HCT116 (cell line): Measurements from ENCODE around the gene MBOAT1. TPM values are rescaled to one million over a fixed set of nuclear protein-coding genes. Genes with fewer than 3 reads are reported as not detected.

Source experiments
- ATAC-seq: fragments of 200-7000 bp; cut with Tn5 transposase; 2 replicates; pipeline ENCODE4 v1.9.1; 2020; ENCODE audit warnings: mild to moderate bottlenecking, moderate library complexity
- BruUV-seq: library from RNA; stranded (reverse); fragments of 400-500 nt; replicated peaks from 2 replicates; lab custom pipeline; 2021; lab: Mats Ljungman, UMichigan
- CTCF ChIA-PET: fragments of 300-600 bp; sonication (Branson Sonifier 250); formaldehyde crosslinking; loops from one replicate; lab custom pipeline; 2021; ENCODE audit warnings: antibody characterized with exemption; lab: Charles Lee
- POLR2A ChIA-PET: fragments of 300-600, 350-600 bp; sonication (Branson Sonifier 250); formaldehyde crosslinking; loops from one replicate; lab custom pipeline; 2021; ENCODE audit warnings: antibody characterized with exemption; lab: Charles Lee
- RAD21 ChIA-PET, 2 experiments: fragments of 300-600 bp; sonication (Branson Sonifier 250); formaldehyde crosslinking; loops; one replicate each; lab custom pipeline; 2023; ENCODE audit warnings: low total read pairs in 2 of 2; ENCODE audit not compliant: uncharacterized antibody in 2 of 2, unreplicated experiment in 2 of 2, low non-redundant PET in 1 of 2; lab: Charles Lee
- DNase-seq: peaks from one replicate; pipeline ENCODE4 v3.0.0-alpha.2; 2010; ENCODE audit warnings: low read depth, low spot score
- H2AFZ ChIP-seq: fragments of 200-600 bp; shearing (Covaris generic), sonication (generic); 2 replicates; pipeline ENCODE4 v1.6.1; 2017; ENCODE audit warnings: low read depth, mixed run types, mixed read lengths, antibody characterized with exemption, low read length; ENCODE audit not compliant: poor library complexity, severe bottlenecking
- H3K27ac ChIP-seq: 2 replicates; pipeline ENCODE4 v1.5.1; 2012; ENCODE audit warnings: low read depth, low read length
- H3K27me3 ChIP-seq: fragments of 200-600 bp; sonication (generic); 2 replicates; pipeline ENCODE4 v1.6.1; 2016; ENCODE audit warnings: mixed run types, low read length, mixed read lengths; ENCODE audit not compliant: insufficient read depth
- H3K36me3 ChIP-seq, 2 experiments: fragments of 200-500 bp in 1 of 2; fragments of 200-600 bp in 1 of 2; sonication (Bioruptor generic) in 1 of 2; sonication (generic) in 1 of 2; 2 replicates each; pipeline versions ENCODE4 v1.5.1 to v1.6.1; 2014 to 2016; ENCODE audit warnings: low read length in 2 of 2, inconsistent platforms in 1 of 2, mixed read lengths in 1 of 2, mixed run types in 1 of 2; ENCODE audit not compliant: insufficient read depth in 2 of 2, control insufficient read depth in 1 of 2
- H3K4me1 ChIP-seq, 2 experiments: fragments of 200-600 bp in 1 of 2; sonication (generic) in 1 of 2; 2 replicates each; pipeline versions ENCODE4 v1.5.1 to v1.6.1; 2012 to 2017; ENCODE audit warnings: low read length in 2 of 2, inconsistent platforms in 1 of 2, mild to moderate bottlenecking in 1 of 2, mixed read lengths in 1 of 2, mixed run types in 1 of 2, moderate library complexity in 1 of 2; ENCODE audit not compliant: insufficient read depth in 2 of 2, control insufficient read depth in 1 of 2
- H3K4me2 ChIP-seq: fragments of 200-600 bp; sonication (generic); 2 replicates; pipeline ENCODE4 v1.6.1; 2017; ENCODE audit warnings: mixed run types, low read length, mixed read lengths
- H3K4me3 ChIP-seq, 2 experiments: fragments of 200-600 bp in 1 of 2; sonication (generic) in 1 of 2; replicated peaks in 1 of 2; 2 replicates each; pipeline ENCODE4 v1.5.1; 2011 to 2016; ENCODE audit warnings: low read length in 2 of 2, control low read depth in 1 of 2, low read depth in 1 of 2, mild to moderate bottlenecking in 1 of 2, mixed read lengths in 1 of 2, mixed run types in 1 of 2
- H3K79me2 ChIP-seq: fragments of 200-600 bp; sonication (generic); 2 replicates; pipeline ENCODE4 v1.6.1; 2017; ENCODE audit warnings: mild to moderate bottlenecking, mixed run types, low read length, moderate library complexity, mixed read lengths; ENCODE audit not compliant: insufficient read depth
- H3K9ac ChIP-seq: fragments of 200-600 bp; sonication (generic); 2 replicates; pipeline ENCODE4 v1.6.1; 2016; ENCODE audit warnings: low read length, mixed read lengths
- H3K9me2 ChIP-seq: fragments of 200-600 bp; sonication (generic), shearing (Covaris generic); 2 replicates; pipeline ENCODE4 v1.6.1; 2017; ENCODE audit warnings: mixed run types, mild to moderate bottlenecking, moderate library complexity; ENCODE audit not compliant: insufficient read depth
- H3K9me3 ChIP-seq, 2 experiments: fragments of 200-500 bp in 1 of 2; fragments of 200-600 bp in 1 of 2; sonication (Bioruptor generic) in 1 of 2; sonication (generic) in 1 of 2; 2 replicates each; pipeline ENCODE4 v1.6.1; 2014 to 2017; ENCODE audit warnings: low read length in 2 of 2, mixed read lengths in 2 of 2, inconsistent platforms in 1 of 2, low read depth in 1 of 2, mild to moderate bottlenecking in 1 of 2, mixed run types in 1 of 2, moderate library complexity in 1 of 2; ENCODE audit not compliant: control insufficient read depth in 1 of 2, insufficient read depth in 1 of 2
- H4K20me1 ChIP-seq: fragments of 200-600 bp; sonication (generic), shearing (Covaris generic); 2 replicates; pipeline ENCODE4 v1.6.1; 2017; ENCODE audit warnings: mixed run types, mild to moderate bottlenecking, moderate library complexity; ENCODE audit not compliant: insufficient read depth
- EGR1 ChIP-seq: IDR thresholded peaks from 2 replicates; pipeline ENCODE4 v1.6.1; 2012; ENCODE audit warnings: low read depth
- EZH2 ChIP-seq: fragments of 200-600 bp; sonication (generic); IDR thresholded peaks from 2 replicates; pipeline ENCODE4 v1.6.1; 2017; ENCODE audit warnings: antibody characterized with exemption, mixed run types
- EZH2phosphoT487 ChIP-seq: fragments of 200-600 bp; IDR thresholded peaks from 2 replicates; pipeline ENCODE4 v1.6.1; 2018; ENCODE audit warnings: antibody characterized with exemption, borderline replicate concordance
- JUND ChIP-seq: IDR thresholded peaks from 2 replicates; pipeline ENCODE4 v1.6.1; 2012
- MAX ChIP-seq: IDR thresholded peaks from 2 replicates; pipeline ENCODE4 v1.6.1; 2012
- SIN3A ChIP-seq: IDR thresholded peaks from 2 replicates; pipeline ENCODE4 v1.6.1; 2012; ENCODE audit warnings: low read depth
- SRF ChIP-seq: IDR thresholded peaks from 2 replicates; pipeline ENCODE4 v1.6.1; 2012; ENCODE audit warnings: low read depth
- ZBTB33 ChIP-seq: IDR thresholded peaks from 2 replicates; pipeline ENCODE4 v1.6.1; 2011; ENCODE audit warnings: mild to moderate bottlenecking, low read length, moderate library complexity; ENCODE audit not compliant: insufficient replicate concordance; ENCODE audit errors: extremely low read depth
- intact Hi-C: fragments of 100-400 bp; cut with micrococcal nuclease; formaldehyde crosslinking; loops from 2 replicates; pipeline ENCODE4 v1.10.0; 2022
- total RNA-seq: library from RNA; stranded (reverse); gene quantifications from one replicate; pipeline ENCODE4 v1.2.1, GENCODE V29; 2021; ENCODE audit not compliant: unreplicated experiment
- TF ChIP-seq, protein P1 (sequence below): IDR thresholded peaks from 2 replicates; pipeline ENCODE4 v1.6.1; 2012

MBOAT1 gene
- total RNA-seq, 1 experiment from 2014 or later: 11.7 TPM

DNA sequence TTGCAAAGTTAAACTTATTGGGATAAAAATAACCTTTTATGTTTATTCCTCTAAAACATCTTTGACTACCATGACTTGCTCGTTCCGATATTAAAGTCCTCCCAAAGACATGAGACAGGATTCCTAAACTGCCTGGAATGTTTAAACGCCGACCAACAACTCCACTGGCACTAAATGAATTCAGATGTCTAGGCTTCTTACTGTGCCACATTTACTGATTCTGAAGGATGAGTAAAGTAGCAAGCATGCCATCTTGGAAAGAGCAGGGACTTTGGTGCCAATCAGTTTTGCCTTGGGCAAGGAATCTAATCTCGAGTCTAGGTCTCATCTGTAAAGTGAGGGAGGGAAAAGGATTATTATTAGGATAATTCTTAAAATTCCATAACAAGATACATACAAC lies 25.3 kb downstream of the MBOAT1 start:
- no peak overlapping the region for H3K4me2 ChIP-seq
- no peaks in the 10 kb centered on the region for H3K27me3 ChIP-seq
- H4K20me1 ChIP-seq: no peaks in the 10 kb centered on the region
- H3K36me3 ChIP-seq: no peaks in the 10 kb centered on the region
- H3K9me2 ChIP-seq: no peaks in the 10 kb centered on the region
- ChIA-PET CTCF (no interaction called here), RAD21 (no interaction called here), POLR2A (no interaction called here)
- no peaks in the 10 kb centered on the region for H3K79me2 ChIP-seq
- H2AFZ ChIP-seq: no peak overlapping the region
- DNase-seq (no peak), ATAC-seq (no peak)
- H3K9me3 ChIP-seq: no peaks in the 10 kb centered on the region
- TF ChIP-seq JUND: no peak
- no peak for TF ChIP-seq SIN3A
- no peak for TF ChIP-seq SRF
- no peak for TF ChIP-seq EGR1
- TF ChIP-seq EZH2phosphoT487: no peak
- TF ChIP-seq EZH2: no peak
- TF ChIP-seq MAX: no peak
- TF ChIP-seq ZBTB33: no peak
- TF ChIP-seq, protein P1, sequence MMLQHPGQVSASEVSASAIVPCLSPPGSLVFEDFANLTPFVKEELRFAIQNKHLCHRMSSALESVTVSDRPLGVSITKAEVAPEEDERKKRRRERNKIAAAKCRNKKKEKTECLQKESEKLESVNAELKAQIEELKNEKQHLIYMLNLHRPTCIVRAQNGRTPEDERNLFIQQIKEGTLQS: no peak
- intact Hi-C loops: no loop called here
- peaks cover 11 to 12% of the 10 kb centered on the region in 2 experiments; a peak in 3 of 4 replicates for H3K4me1 ChIP-seq
- no peak overlapping the region for H3K4me3 ChIP-seq
- no peak overlapping the region for H3K27ac ChIP-seq
- BruUV-seq: no TSS peak
- no peak overlapping the region for H3K9ac ChIP-seq
